ENCODE results near the gene CADM1. TPM values are rescaled to one million over a fixed set of nuclear protein-coding genes. Genes with fewer than 3 reads are reported as not detected.

Gene CADM1
- total RNA-seq, 2 experiments from 2014 or later = 59.7 to 89.7 TPM

- Histone ChIP-seq H3K79me2 (ENCODE audit: insufficient read depth, low read depth, low read length) (peaks cover 8% of the 10 kb centered on the region; the same call in 1 of the 2 replicates), H3K4me1 (ENCODE audit: insufficient read depth, low read length, poor library complexity, severe bottlenecking) (no peaks in the 10 kb centered on the region), H4K20me1 (ENCODE audit: insufficient read depth, low read length) (no peaks in the 10 kb centered on the region), H3K36me3 (ENCODE audit: insufficient read depth, low read length) (peaks cover 12% of the 10 kb centered on the region), H3K27ac (ENCODE audit: low read depth, low read length, poor library complexity, severe bottlenecking) (no peak overlapping the region), H3K9me2 (ENCODE audit: insufficient read depth, low read length) (0 out of 2 replicates have a peak, but pooled peaks cover 5% of the 10 kb centered on the region), H3K9me3 (ENCODE audit: low read length) (no peaks in the 10 kb centered on the region), H3K4me3 (ENCODE audit: low read depth, low read length, poor library complexity, severe bottlenecking) (no peak overlapping the region), H3K4me2 (ENCODE audit: low read length) (no peak overlapping the region), H2AFZ (ENCODE audit: low read length) (no peak overlapping the region)
- no TSS peak for BruUV-seq (replicated peaks)
- TF ChIP-seq CTCF (conservative IDR thresholded peaks at IDR 0.05; ENCODE audit: low read length) = no peak
- TF ChIP-seq EZH2phosphoT487 (IDR thresholded peaks at IDR 0.05; ENCODE audit: borderline replicate concordance, low read depth, low read length) = no peak
- ChIA-PET POLR2A (interaction anchor here (1.3 kb wide), 1 partner anchor 17 kb away, joined by 3 read pairs; no protein-coding TSS in a partner anchor), CTCF (ENCODE audit: unreplicated experiment) (no interaction called here)
- intact Hi-C loops (cut with micrococcal nuclease; ENCODE audit: unreplicated experiment) = no loop called here
- no peak for DNase-seq (ENCODE audit: low spot score)
Measured at GRCh38 chr11:115489466-115489865, 14.7 kb downstream of the CADM1 start.

GRCh38 chr11:115488945-115489344 is 15.3 kb downstream of the CADM1 start:
- Histone ChIP-seq H3K79me2 (ENCODE audit: insufficient read depth, low read depth, low read length) (peaks cover 3% of the 10 kb centered on the region; the same call in 1 of the 2 replicates), H3K36me3 (ENCODE audit: insufficient read depth, low read length) (peaks cover 12% of the 10 kb centered on the region), H2AFZ (ENCODE audit: low read length) (no peak overlapping the region), H3K9me2 (ENCODE audit: insufficient read depth, low read length) (0 out of 2 replicates have a peak, but pooled peaks cover 5% of the 10 kb centered on the region), H3K4me1 (ENCODE audit: insufficient read depth, low read length, poor library complexity, severe bottlenecking) (no peaks in the 10 kb centered on the region), H4K20me1 (ENCODE audit: insufficient read depth, low read length) (no peaks in the 10 kb centered on the region), H3K9me3 (ENCODE audit: low read length) (no peaks in the 10 kb centered on the region), H3K4me3 (ENCODE audit: low read depth, low read length, poor library complexity, severe bottlenecking) (no peak overlapping the region), H3K4me2 (ENCODE audit: low read length) (no peak overlapping the region), H3K27ac (ENCODE audit: low read depth, low read length, poor library complexity, severe bottlenecking) (no peak overlapping the region)
- CTCF ChIA-PET (ENCODE audit: unreplicated experiment) = no interaction called here
- BruUV-seq (replicated peaks) = no TSS peak
- POLR2A ChIA-PET = interaction anchor here (0.7 to 1.3 kb wide), 2 partner anchors 16 to 102 kb away, joined by 3 read pairs; no protein-coding TSS in a partner anchor
- TF ChIP-seq CTCF (conservative IDR thresholded peaks at IDR 0.05; ENCODE audit: low read length) = no peak
- no peak for TF ChIP-seq EZH2phosphoT487 (IDR thresholded peaks at IDR 0.05; ENCODE audit: borderline replicate concordance, low read depth, low read length)
- intact Hi-C loops (cut with micrococcal nuclease; ENCODE audit: unreplicated experiment) = no loop called here
- DNase-seq (ENCODE audit: low spot score) = no peak

- no TSS peak for BruUV-seq (replicated peaks)
- CTCF ChIA-PET (ENCODE audit: unreplicated experiment) = no interaction called here
- Histone ChIP-seq H3K9me2 (ENCODE audit: insufficient read depth, low read length) (no peaks in the 10 kb centered on the region), H3K27ac (ENCODE audit: low read depth, low read length, poor library complexity, severe bottlenecking) (no peak overlapping the region), H3K79me2 (ENCODE audit: insufficient read depth, low read depth, low read length) (peaks cover 5% of the 10 kb centered on the region; the same call in 1 of the 2 replicates), H3K4me2 (ENCODE audit: low read length) (no peak overlapping the region), H2AFZ (ENCODE audit: low read length) (no peak overlapping the region), H3K9me3 (ENCODE audit: low read length) (no peaks in the 10 kb centered on the region), H3K4me1 (ENCODE audit: insufficient read depth, low read length, poor library complexity, severe bottlenecking) (no peaks in the 10 kb centered on the region), H3K36me3 (ENCODE audit: insufficient read depth, low read length) (no peaks in the 10 kb centered on the region; the same call in 1 of the 2 replicates), H3K4me3 (ENCODE audit: low read depth, low read length, poor library complexity, severe bottlenecking) (no peak overlapping the region), H4K20me1 (ENCODE audit: insufficient read depth, low read length) (no peaks in the 10 kb centered on the region)
- DNase-seq (ENCODE audit: low spot score) = no peak
- POLR2A ChIA-PET = interaction anchor here (0.8 to 4.1 kb wide), 3 partner anchors 10 to 41 kb away, joined by 3 to 23 read pairs (median 12); no protein-coding TSS in a partner anchor
- intact Hi-C loops (cut with micrococcal nuclease; ENCODE audit: unreplicated experiment) = no loop called here
- TF ChIP-seq CTCF (conservative IDR thresholded peaks at IDR 0.05; ENCODE audit: low read length) = no peak
- no peak for TF ChIP-seq EZH2phosphoT487 (IDR thresholded peaks at IDR 0.05; ENCODE audit: borderline replicate concordance, low read depth, low read length)
Measured at GRCh38 chr11:115481528-115481927, 22.7 kb downstream of the CADM1 start.
